GM18858 (cell line): Measurements from ENCODE around the gene CSMD2.

Experiments used
- ATAC-seq: cut with Tn5 transposase; IDR thresholded peaks from one replicate; pipeline ENCODE4 v1.9.1; 2021; ENCODE audit not compliant: unreplicated experiment

The CSMD2 gene

DNA sequence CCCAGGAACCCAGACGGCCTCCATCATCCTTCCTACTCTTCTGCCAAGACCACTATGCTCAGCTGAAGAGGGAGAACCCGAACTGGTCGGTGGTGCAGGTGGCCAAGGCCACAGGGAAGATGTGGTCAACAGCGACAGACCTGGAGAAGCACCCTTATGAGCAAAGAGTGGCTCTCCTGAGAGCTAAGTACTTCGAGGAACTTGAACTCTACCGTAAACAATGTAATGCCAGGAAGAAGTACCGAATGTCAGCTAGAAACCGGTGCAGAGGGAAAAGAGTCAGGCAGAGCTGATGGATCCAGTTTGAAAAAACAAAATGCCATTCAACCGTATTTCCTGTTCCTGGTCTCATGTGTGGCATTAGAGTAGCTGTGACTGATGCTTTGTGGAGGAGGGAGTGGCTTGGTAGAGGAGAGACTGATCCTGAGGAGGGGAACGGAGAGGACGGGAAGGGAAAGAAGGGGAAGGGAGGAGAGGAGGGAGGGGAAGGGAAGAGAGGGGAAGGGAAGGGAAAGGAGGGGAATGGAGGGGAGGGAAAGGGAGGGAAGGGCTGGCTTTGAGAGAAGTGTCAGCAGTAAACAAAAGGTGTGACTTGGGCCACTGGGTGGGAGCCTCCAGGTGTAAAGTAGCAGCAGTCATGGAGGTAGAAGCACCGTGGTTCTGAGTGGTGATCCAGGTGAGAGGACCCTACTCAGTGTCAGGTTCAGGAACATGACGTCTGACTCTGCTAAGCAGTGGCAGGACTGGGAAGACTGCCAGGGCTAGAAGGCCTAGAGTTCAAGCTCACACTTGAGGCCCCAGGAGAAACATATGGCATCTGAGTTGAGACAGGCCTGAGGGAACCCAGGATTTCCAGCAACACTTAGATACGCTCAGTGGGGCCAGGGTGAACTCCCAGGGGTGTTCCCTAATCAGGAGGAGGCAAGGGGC lies 300.3 kb downstream of the CSMD2 start:
- no peak for ATAC-seq

DNA sequence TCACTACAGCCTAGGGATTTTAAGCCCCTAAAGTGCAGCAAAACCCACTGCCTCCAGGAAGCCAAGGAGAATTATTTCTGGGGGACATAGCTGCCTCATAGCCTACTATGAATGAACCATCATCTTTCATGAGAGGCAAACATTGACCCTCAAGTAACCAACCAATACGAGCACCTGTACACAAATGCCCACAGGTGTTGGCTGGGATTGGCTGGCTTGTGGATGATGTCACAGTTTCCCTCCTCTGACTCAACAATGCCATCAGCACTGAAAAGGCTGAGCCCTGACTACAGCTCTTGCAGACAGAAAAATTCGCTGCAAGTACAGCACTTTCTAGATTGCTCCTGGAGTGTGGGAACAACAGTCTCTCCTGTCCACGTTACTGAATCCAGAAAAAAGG lies 301.3 kb downstream of the CSMD2 start, which contains the start of gene HMGB4:
Gene HMGB4, plus strand, starts transcription at position 301 of the 400 bp plus-strand sequence. CDS start 113 bp downstream, outside the sequence.
- ATAC-seq = no peak

DNA sequence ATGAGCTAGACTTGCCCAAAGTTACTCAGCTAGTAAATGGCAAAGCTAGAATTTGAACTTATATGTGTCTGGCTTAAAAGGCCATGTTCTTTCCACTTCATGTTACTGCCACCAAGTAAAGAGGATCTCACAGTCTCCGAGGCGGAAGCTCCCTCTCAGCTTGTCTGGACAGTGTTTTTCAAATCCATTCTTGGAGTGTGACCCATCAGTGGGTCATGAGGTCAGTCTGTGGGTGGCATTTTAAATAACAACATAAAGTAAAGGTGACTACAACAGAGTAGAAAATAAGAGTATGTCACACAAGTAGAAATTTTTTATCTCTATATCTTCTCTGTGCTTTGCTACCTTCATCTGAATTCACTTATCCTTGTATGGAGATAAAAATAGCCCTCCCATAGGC lies 304.4 kb downstream of the CSMD2 start:
- no peak for ATAC-seq

DNA sequence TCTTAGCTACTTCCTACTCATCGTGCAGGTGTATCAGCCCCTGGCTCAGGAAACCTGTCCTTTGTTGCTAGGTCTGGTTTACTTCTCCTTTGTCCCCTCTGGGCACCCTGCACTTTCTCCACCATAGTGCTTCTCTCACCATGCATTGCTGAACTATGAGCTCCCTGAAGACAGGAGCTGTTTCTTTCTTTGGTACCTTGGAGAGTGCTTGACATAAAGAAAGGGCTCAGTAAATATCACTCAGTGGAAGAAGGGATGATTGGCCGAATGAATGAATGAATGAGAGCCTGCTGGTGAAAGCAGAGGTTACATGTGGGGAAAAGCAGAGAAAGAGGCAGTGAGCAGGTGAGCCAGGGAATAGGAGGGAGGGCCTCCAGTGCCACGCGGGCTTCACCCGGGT lies 310.9 kb downstream of the CSMD2 start:
- no peak for ATAC-seq

DNA sequence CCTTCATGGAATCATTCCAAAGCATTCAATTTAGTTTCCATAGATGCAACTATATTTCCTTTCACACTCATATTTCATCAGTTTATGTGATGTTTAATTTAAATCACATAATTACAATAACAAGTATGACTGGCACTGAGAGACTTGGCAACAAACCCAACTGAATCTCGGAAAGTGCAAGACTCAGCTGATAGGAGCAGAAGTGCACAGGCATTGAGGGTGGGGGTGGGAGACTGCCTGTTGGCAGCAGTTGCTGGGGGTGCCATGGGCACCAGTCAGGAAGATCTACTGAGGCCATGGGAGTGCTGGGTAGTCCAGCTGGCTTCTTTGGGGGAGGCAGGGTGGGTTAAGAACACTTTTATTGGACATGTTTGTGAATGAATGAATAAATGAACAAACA lies 311.6 kb downstream of the CSMD2 start:
- no peak for ATAC-seq

DNA sequence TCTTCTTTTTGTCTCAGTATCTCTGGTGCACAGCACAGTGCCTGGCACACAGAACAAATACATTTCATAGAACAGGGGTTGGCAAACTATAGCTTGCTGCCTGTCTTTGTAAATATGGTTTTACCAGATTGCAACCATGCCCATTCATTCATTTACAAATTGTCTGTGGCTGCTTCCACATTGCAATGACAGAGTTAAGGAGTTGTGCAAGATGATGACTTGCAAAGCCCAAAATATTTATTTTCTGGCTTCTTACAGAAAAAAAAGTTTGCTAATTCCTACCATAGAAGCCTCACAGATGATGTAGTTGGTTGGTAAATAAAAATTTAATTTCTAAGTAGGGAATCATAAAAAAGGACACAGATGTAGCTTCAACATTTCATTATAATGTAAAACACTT lies 312.3 kb downstream of the CSMD2 start:
- ATAC-seq = no peak

DNA sequence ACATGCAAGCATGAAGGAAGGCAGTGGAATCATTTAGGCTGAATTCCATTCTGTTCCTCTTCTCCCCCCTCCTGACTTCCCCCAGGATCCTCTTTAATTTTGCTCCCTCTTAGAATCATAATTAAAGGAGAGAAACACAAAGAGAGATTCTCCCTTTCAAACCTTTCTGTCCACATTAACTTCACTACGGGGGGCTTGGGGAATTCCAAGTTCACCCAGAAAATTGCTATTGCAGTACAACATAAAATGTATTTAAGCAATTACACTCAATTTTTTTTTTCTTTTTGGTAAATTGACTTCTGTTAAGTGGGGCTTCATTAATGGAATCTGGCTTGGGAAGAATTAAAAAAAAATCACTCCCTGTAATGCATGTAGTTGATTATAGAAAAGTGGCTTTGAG lies 314.5 kb downstream of the CSMD2 start:
- no peak for ATAC-seq

DNA sequence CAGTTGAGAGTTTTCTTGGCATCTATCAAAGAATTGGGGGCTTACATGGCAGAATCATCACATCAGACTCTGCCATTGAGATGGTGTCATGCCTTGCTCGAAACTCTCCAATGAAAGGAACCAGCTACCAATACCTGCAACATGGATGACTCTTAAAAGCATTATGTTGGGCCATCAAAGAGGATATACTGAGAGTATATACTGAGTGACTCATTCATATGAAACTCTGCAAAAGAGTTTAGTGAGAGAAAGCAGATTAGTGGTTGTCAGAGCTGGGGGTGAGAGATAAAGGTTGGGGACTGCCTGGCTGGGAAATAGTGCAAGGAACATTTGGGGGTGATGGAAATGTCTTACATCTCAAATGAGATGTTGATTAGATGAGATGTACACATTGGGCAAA lies 315.8 kb downstream of the CSMD2 start:
- ATAC-seq = no peak

DNA sequence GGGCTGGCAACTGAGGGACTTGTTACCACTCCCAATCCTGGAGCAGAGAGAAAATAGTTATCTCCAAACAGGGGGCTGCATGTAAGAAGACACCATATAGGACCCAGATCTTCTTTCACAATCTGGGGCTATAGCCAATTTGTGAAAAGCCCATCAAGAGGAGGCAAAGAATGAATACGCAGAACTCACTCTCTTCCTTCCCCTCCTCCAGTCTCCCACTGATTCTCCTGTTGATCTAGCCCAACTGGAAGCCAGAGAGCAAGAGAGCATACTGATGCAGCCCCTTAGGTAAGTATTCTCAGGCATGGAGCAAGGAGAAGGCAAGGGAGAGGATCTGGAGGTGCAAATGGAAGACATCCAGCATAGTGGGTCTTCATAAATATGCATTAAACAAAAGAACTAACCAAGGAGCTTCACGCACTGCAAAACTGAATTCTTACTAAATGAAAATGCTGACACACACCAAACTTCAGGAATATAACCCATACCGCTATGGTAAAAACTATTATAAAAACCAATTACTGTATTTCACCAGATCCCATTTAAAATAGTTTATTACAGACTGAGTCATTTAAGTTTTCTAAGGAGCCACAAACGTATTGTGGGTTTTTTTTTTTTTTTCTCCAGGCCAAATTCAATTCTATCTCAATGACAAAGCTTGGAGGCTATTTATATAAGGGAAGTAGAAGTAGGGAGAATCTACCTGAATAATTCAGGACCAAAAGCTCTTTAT lies 316.7 kb downstream of the CSMD2 start:
- no peak for ATAC-seq

DNA sequence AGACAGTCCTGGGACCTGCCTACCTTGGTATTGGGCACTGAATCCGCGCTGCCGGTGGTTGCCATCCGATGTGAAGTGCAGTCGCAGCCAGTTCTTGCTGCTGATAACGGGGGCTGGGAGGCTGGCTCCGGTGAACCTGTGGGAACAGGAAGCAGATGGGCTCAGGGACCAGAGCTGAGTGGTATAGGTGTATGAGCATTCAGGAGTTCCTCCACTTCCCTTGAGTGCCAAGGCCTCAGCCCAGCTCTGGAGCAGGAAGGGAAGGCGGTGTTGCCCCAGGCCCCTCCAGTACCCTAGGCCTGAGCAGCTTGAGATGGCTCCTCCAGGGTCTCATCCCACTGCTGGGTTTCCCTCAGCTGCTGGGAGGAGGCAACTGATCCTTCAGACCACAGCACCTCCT lies 318.2 kb downstream of the CSMD2 start:
- no peak for ATAC-seq

DNA sequence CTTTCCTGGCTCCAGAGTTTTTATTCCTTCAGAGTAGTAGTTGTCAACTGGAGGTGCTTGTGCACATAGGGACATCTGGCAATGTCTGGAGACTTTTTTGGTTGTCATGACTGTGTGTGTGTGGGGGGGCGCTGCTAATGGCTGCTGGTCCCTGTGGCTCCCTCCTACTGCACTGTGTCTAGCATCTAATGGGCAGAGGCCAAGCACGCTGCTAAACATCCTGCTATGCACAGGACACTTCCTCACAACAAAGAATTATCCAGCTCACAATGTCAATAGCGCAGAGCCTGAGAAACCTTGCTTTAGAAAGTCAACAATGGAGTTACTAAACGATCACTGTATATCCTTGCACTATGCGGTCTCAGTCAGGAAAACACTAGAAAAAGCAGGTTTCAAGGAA lies 320.9 kb downstream of the CSMD2 start:
- no peak for ATAC-seq

DNA sequence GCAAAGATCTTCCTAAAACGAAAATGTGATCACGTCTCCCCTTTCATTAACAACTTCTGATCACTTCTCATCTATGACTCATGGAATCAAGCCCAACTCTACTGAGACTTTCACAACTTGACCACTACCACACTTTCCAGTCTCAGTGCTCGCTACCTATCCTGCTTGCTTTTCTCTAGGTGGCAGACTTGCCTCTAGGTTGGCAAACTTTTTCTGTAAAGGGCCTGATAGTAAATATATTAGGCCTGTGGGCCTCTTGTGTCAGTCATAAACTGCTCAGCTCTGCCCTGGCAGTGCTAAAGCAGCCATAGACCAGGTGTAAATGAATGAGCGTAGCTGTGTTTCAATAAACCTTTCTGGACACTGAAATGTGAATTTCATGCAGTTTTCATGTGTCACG lies 322.7 kb downstream of the CSMD2 start:
- ATAC-seq = no peak

DNA sequence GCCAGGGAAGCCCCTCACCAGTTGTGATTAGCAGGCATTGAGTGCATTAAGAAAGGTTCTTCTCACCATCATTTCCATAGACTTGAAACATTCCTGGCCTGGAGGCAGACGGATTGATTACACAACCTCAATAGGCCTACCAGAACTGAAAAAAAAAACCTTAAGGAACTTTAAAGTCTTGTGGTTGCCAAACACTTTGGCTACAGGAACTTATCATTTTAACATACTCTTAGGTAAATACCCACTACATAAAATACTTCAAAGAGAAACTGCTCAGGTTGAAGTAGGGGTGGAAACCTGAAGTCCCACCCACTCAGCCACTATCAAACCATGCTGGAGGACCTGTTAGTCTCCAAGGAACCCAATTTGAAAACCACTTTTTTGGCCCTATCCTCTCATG lies 323.5 kb downstream of the CSMD2 start:
- ATAC-seq = no peak

DNA sequence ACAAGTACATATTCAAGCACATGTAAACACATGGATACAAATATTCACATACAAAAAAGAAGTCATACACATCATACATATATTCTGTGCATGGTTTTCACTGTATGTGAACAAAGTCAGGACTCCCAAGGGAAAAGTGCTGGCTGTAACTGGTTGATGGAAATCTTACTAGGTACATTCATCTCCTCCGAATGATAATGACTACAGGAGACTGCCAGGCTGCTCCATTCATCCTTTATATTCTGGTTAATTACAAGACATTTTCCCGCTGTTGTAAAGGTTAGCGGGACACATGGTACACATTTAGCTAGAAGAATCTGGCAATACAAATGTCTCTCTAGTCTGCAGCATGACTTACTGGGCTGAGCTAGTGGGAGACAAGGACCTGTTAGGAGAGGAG lies 327.4 kb downstream of the CSMD2 start:
- ATAC-seq = no peak

DNA sequence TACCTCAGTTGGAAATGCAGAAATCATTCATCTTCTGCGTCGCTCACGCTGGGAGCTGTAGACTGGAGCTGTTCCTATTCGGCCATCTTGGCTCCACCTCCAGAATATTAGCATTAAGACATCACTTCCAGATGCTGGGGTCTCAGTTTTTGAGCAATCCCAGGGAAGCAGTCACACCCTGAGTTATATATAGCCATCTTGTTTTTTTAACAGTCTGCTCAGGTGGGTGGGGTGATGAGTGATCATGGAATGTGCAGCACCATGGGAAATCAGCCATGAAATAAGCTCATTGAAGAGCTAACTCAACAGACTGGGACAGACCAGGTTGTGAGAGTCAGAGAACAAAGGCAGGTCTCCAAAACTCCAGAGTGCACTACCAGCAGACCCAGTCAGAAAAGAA lies 328.1 kb downstream of the CSMD2 start:
- no peak for ATAC-seq

DNA sequence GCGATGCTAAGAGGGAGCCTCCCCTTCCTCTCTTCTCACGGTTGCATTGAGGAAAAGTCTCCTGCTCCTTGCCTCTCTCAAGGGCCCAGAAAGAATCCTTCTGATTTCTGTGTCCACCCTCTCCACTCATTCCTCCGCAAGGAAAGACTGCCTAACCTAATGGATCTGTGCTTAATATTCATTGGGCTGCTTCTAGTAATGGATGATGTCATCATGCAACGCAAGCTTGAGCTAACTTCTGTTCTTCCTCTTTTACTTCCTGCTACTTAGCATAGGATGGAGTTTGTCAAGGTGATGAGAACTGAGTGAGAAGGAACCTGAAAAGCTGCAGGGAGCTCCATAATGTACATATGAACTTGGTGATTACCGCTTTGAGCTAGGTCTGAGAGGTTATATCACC lies 336.4 kb downstream of the CSMD2 start:
- no peak for ATAC-seq

DNA sequence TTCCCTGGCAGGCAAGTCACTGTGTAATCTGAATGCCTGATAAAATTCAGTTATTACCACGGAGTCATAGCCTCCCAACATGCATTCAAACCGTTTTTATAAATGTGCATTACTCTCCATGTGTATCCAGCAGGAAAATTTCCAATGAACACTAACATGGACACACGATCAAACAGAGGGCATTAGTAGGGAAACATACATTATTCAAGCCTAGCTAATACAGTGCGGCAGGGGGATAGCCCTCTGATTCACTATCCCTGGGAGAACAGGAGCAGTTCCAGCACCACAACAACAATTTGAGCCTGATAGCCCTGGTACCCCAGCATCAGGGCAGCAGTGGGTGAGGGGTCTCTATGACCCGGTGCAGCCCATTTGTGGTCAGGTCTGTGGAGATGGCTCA lies 337.0 kb downstream of the CSMD2 start:
- no peak for ATAC-seq

DNA sequence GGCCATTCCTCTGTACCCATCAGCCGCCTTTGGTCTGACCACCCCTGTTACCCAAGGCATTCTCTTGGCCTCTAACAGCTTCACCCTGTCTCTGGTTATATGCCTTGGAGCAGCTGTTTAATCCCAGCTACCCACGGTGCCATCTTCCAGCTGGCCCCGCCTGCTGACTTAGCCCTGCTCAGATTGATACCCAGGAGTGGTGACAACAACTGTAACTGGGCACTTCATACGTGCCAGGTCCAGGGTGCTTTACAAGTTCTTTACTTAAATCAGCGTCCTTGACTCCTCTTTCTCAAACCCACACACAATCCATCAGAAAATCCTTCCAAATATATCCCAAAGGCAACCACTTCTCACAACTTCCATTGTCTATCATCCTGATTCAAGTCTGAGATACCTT lies 338.3 kb downstream of the CSMD2 start:
- ATAC-seq = no peak

DNA sequence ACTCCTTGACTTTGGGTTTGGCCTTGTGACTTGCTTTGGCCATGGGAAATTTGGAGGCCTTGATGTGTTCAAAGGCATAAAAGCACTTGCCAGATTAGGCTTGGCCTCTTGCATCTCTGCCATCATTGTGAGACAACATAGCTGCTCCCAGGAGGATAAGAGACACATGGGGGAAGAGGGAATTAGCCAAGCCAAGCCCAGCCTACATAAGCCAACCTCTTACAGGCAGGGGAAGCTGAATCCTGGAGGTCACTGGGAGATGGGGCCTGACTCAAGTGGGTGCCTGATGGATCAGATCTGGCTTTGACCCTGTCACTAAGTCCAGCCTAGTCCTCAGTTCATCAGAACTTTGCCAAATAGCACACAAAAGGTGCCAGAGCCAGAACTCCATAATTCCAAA lies 338.7 kb downstream of the CSMD2 start:
- ATAC-seq = no peak

DNA sequence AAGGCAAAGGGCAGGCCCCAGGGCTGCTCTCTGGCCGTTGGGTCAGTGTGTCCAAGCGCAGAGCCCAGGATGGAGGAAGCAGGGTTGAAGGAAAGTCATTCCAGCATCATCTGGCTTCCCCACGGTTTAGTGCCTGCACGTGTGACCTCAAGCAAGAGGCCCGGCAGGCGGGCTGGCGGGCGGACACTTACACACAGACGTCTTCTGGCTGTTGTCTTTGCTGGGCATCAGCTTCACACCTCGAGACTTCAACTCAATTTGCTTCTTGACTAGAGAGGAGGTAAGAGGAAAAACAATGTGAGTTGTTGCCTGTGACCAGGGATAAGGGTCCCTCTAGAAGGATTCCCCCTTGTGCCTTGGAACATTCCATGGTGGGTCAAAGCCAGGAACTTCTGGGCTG lies 339.5 kb downstream of the CSMD2 start:
- ATAC-seq = no peak

DNA sequence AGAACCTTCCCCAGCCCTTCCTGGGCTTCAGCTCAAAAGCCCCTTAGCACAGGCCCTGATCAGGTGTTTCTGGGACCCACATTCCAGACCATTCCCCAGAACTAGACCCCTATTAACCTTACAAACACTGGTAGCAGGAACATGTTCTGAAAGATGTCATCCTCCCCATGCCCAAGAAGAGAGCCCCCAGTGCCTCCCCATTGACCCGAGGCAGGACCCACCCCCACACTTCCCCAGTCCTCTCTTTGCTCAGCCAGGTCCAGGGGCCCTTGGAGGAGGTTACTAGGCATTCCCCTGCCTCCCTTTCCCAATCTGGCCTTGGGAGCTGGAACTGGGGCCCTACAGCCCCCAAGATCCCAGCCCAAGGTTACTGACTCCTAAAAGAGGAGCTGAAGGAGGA lies 340.1 kb downstream of the CSMD2 start:
- ATAC-seq = no peak

DNA sequence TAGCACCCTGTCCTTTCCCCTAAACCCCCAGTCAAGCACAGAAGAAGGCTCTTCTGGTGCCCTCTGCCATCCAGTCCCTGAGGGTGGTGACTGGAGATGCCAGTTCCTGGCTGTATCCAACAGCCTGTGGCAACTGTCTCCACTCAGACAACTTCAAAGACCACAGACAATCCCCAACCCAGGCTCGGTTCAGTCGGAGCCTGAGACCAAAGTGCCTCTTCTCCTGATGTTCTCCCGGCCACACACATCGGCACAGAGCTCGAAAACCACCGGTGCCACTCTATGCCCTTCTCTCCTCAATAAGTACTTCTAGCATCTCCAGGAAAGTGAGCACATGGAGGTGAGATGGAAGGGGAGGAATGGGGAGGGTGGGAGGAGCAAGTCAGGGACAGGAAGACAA lies 340.7 kb downstream of the CSMD2 start:
- no peak for ATAC-seq
